Measurements from ENCODE around the gene PYCARD.

GRCh38 chr16:31201582-31202413 is 762 bp downstream of the PYCARD start:
- TF ChIP-seq CTCF (IDR thresholded peaks at IDR 0.05) (no peak), POLR2A (IDR thresholded peaks at IDR 0.05) (no peak), POLR2AphosphoS5 (IDR thresholded peaks at IDR 0.05) (no peak)
